EL (cell line): ENCODE results near the gene NGEF.
A peak's percentile ranks its signal among the peaks of the same experiment; 100 is the strongest.
"Not testable (repeated sequence)": the region's sequence is repeated elsewhere in the genome, so short reads cannot be mapped to it uniquely, and the experiment has no call there.

Source experiments
- DNase-seq: peaks from one replicate; pipeline ENCODE4 v3.0.0-alpha.2; 2016

The NGEF gene

GRCh38 chr2:232860593-232861241, 152.3 kb downstream of the NGEF start:
- DNase-seq, result no peak

GRCh38 chr2:232859385-232859916, 153.6 kb downstream of the NGEF start:
- DNase-seq, result no peak

- DNase-seq, result no peak
Measured at GRCh38 chr2:232857158-232857563, 155.9 kb downstream of the NGEF start.

DNA sequence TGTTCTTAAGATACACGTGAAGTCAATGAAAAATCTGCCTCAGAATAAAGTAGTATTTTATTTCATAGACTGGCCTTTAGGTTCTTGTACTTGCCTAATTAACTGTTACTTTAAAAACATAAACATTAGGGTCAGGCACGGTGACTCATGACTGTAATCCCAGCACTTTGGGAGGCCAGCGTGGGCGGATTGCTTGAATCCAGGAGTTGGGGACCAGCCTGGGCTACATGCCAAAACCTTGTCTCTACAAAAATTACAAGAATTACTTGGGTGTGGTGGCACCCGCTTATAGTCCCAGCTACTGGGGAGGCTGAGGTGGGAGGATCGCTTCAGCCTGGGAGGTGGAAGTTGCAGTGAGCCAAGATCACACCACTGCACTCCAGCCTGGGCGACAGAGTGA, 159.0 kb downstream of the NGEF start:
- peak; percentile 94 for DNase-seq

- no peak for DNase-seq
Measured at GRCh38 chr2:232852676-232853075, 160.4 kb downstream of the NGEF start.

GRCh38 chr2:232852081-232852480, 161.0 kb downstream of the NGEF start:
- not testable (repeated sequence) for DNase-seq

- no peak for DNase-seq
Measured at GRCh38 chr2:232850039-232850438, 163.0 kb downstream of the NGEF start.

- DNase-seq, result no peak
Measured at GRCh38 chr2:232846055-232846454, 167.0 kb downstream of the NGEF start.

DNA sequence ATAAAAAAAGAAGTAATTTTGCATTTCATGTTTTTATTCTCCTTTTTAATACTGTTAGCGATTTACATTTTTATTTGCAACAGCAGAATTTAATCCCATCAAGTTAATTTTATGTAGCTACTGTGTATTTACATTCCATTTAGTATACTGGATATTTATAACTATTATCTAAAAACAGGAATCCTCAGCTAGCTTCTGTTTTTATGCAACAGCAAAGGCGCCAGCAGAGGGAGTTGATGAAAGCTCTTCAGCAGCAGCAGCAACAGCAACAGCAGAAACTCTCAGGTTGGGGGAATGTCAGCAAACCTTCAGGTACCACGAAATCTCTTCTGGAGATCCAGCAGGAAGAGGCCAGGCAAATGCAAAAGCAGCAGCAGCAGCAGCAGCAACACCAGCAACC, 169.2 kb downstream of the NGEF start:
- no peak for DNase-seq

GRCh38 chr2:232842689-232843088, 170.4 kb downstream of the NGEF start:
- no peak for DNase-seq

DNA sequence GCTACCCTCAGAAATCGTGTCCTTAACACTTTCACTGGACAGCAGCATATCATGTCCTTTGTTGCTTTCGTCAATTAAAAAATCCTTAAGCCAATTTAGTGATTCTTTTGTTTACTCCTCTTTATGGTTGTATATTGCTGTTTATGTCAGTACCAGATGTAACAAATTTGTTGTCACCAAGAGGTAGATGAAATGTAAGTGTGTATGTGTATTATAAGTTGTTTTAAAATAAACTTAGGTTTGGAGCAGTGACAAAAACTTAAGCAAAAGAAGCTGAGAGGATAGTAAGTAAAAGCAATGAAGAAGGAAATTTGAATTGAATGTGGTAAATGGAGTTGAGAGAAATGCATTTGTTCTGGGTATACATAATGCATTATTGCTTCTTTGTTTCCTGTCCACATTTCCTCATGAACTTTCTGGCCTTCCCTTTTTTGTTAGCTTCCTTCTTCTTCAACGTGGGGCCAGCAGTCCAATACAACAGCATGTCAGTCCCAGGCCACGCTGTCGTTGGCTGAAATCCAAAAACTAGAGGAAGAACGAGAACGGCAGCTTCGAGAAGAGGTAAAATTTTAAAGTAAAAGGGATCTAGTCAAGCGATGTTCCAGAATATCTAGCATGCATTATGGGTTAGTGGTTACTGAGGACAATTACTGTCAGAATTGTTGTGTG, 173.5 kb downstream of the NGEF start:
- DNase-seq, result no peak

- DNase-seq, result peak; percentile 43
Measured at GRCh38 chr2:232838406-232838874, 174.6 kb downstream of the NGEF start.

- DNase-seq, result no peak
Measured at GRCh38 chr2:232836934-232837333, 176.1 kb downstream of the NGEF start.

- DNase-seq, result no peak
Measured at GRCh38 chr2:232835687-232836208, 177.3 kb downstream of the NGEF start.

GRCh38 chr2:232833830-232834229, 179.2 kb downstream of the NGEF start:
- no peak for DNase-seq

GRCh38 chr2:232831496-232831895, 181.6 kb downstream of the NGEF start:
- DNase-seq, result no peak

DNA sequence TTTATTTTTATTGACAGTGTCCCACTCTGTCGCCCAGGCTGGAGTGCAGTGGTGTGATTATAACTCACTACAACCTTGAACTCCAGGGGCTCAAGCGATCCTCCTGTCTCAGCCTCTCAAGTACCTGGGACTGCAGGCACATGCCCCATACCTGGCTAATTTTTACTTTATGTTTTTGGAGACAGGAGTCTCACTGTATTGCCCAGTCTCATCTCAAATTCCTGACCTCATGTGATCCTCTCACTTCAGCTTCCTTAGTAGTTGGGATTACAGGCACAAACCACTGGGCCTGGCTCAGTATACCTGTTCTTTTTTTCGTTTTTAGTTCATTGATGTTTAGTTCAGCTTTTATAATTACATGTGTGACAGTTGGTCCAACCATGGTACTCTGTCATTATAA, 183.1 kb downstream of the NGEF start:
- DNase-seq, result no peak
